RKO (cell line): ENCODE results near the gene CPT1B.

Source experiments
- DNase-seq: peaks from one replicate; pipeline ENCODE4 v3.0.0-alpha.2; 2016; ENCODE audit warnings: low spot score

Gene CPT1B

DNA sequence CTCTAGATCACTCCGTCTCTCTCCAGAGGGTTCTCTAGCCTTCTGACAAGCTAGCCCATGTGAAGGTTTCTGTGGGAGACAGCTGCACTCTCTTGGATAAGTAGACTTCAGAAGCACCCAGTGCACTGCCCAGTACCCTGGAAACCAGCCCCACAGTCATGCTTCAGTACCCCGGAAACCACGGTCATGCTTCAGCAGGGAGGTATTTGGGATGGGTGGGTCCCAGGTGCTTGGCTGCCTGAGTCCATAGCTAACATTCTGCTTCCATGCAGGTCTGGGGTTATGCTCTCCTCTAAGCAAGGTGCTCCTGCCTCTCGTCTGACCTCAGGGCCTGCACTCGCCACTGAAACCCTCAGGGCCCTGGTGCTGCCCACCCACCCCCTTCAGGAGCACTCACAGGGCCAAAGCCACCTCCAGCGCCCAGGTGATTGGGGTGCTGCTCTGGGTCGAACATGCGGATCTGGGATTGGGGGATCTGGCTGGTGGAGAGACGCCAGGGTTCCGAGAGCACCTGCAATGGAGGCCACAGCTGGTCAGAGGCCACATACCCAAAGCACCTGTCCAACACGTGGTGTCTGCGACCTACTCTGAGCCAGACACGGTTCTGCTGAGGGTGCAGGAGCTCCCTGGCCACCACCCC, 8.2 kb downstream of the CPT1B start:
- DNase-seq = no peak

DNA sequence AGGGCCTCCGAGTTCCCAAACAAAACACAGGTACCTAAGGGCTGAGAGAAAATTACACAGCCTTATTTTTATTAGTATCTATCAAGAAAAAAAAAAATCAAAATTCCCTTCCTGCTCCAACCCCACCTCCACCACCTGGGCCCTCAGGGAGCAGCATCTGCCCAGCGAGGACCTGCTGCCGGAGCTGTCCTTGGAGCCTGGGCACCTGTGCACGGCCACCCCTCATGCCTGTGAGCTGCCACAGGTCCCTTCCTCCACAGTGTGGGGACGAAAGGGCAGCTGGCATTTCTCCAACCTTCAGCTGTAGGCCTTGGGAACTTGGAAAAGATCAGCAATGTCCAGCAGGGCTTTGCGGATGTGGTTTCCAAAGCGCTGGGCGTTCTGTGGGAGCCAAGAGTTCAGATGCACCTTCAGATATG, 9.2 kb downstream of the CPT1B start:
- DNase-seq = no peak

- DNase-seq = no peak
These were observed 9.6 kb downstream of the CPT1B start for GRCh38 chr22:50568626-50569025.

- DNase-seq = no peak
These were observed 10.4 kb downstream of the CPT1B start for GRCh38 chr22:50567721-50568252.

DNA sequence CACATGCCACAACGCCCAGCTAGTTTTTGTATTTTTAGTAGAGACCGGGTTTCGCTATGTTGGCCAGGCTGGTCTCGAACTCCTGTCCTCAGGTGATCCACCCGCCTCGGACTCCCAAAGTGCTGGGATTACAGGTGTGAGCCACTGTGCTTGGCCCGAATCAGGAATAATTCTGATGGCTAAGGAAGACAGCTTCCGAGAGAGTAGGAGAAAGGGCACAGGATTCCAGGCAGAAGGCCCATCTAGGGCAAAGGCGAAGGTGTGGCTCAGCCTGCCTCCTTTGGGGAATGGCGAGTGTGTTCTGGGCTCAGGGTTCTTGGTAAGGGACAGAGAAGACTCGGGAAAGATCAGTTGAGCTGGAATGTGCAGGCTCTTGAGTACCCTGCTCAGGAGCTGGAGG, 13.9 kb downstream of the CPT1B start:
- no peak for DNase-seq

- peak; percentile 14 for DNase-seq
These were observed 14.6 kb downstream of the CPT1B start for GRCh38 chr22:50563413-50564160.

- peak; percentile 94 for DNase-seq
These were observed 15.5 kb downstream of the CPT1B start, which contains the start of gene SYCE3 for GRCh38 chr22:50562523-50563412. Gene SYCE3, minus strand, starts transcription at chr22:50562919. Its CDS starts 6,514 bp downstream, at chr22:50556405.

- DNase-seq = no peak
These were observed 16.5 kb downstream of the CPT1B start for GRCh38 chr22:50561401-50562358.

DNA sequence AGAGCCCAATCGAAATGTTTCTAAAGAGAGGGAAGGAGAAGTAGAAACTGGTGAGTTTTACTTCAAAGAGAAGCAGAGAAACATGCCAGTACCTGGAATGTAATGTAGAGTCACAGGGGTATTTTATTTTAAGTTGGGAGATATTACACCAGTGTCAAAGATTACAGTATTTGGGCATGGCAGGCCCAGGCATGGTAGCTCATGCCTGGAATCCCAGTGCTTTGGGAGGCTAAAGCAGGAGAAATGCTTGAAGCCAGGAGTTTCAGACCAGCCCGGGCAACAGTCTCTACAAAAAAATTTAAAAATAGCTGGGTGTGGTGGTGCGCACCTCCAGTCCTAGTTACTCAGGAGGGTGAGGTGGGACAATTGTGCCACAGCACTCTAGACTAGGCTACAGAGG, 18.2 kb downstream of the CPT1B start:
- no peak for DNase-seq

GRCh38 chr22:50556703-50557102, 21.5 kb downstream of the CPT1B start:
- DNase-seq = peak; percentile 18

- no peak for DNase-seq
These were observed 24.9 kb downstream of the CPT1B start for GRCh38 chr22:50553310-50553709.

DNA sequence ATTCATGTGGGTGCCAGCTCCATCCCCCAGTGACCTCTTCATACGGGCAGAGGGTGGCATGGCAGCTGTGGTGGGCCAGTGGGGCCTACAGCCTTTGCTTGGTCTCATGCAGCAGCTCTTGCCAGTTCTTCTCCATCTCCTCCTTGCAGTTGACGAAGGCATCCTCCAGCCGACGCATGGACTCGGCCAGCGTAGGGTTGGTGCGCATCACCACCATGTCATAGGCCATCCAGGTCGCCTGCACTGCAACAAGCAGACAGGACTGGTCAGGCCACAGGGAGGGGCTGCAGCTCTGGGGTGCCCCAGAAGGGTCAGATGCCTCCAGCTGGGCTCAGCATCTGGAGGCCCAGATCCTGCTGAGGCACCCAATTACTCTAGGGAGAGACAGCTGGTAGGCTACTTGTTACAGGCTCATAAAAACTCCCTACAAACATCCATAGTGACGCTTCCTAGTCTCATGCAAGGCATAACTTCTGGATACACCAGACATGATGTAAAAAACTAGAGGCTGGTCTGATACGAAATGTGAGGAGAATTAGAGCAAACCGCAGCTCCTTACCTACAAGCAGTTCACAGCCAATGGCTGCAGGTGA, 27.0 kb downstream of the CPT1B start:
- DNase-seq = no peak

DNA sequence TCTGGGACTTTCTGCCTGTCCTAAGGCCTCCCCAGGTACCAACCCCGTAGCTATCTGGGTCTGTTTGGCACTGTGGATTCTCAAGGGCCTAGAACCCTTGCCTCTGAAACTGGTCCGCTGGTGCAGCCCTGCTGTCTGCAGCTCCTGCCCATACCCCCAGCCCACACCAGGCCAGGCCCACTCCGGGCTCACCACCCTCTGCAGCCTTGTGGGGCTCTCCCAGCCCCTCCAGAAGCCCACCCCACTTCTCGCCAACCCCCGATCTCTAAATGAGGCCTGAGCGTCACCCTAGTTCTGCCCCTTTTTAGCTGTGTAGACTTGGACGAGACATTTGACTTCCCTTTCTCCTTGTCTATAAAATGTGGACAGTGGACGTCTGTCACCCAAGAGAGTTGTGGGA, 27.8 kb downstream of the CPT1B start:
- no peak for DNase-seq

DNA sequence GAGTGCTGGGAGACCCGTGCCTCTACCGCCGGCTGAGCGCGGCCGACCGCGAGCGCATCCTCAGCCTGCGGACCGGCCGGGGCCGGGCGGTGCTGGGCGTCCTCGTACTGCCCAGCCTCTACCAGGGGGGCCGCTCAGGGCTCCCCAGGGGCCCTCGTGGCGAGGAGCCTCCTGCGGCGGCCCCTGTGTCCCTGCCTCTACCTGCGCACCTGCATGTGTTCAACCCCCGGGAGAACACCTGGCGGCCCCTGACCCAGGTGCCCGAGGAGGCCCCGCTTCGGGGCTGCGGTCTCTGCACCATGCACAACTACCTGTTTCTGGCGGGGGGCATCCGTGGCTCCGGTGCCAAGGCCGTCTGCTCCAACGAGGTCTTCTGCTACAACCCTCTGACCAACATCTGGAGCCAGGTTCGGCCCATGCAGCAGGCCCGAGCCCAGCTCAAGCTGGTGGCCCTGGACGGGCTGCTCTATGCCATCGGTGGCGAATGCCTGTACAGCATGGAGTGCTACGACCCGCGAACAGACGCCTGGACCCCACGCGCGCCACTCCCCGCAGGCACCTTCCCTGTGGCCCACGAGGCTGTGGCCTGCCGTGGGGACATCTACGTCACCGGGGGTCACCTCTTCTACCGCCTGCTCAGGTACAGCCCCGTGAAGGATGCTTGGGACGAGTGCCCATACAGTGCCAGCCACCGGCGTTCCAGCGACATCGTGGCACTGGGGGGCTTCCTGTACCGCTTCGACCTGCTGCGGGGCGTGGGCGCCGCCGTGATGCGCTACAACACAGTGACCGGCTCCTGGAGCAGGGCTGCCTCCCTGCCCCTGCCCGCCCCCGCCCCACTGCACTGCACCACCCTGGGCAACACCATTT, 29.1 kb downstream of the CPT1B start:
- DNase-seq = no peak

DNA sequence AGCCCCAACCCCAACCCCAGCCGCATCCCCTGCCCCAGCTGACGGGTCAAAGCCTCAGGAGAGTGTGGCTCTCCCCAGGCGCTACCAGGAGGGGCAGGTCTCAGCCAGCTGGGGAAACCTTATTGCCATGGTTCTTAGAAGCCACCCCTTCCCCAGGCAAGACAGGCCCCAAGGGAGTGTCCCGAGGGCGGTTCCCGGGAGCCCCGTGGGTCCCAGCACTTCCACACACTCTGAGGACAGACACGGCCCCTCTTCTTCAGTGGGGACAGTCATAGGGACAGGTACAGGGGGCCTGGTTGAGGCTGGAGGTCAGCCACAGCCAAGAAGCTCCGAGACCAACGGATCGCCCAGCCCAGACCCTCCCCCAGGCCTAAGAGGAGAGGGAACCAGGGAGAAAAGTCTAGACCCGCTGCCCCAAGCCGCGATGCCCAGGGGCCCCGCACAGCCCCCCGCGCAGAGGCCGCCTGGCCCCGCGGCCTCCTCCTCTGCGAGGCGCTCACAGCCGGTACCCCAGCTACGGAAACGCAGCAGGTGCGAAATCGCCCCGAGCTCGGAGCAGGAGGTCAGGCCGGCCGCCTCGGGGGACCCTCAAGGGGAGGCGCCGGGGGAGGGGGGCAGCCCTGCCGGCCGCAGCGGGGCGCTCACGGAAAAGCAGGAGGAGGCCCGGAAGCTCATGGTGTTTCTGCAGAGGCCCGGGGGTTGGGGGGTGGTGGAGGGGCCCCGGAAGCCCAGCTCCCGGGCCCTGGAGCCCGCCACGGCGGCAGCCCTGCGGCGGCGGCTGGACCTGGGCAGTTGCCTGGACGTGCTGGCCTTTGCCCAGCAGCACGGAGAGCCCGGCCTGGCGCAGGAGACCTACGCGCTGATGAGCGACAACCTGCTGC, 29.9 kb downstream of the CPT1B start:
- DNase-seq = no peak

DNA sequence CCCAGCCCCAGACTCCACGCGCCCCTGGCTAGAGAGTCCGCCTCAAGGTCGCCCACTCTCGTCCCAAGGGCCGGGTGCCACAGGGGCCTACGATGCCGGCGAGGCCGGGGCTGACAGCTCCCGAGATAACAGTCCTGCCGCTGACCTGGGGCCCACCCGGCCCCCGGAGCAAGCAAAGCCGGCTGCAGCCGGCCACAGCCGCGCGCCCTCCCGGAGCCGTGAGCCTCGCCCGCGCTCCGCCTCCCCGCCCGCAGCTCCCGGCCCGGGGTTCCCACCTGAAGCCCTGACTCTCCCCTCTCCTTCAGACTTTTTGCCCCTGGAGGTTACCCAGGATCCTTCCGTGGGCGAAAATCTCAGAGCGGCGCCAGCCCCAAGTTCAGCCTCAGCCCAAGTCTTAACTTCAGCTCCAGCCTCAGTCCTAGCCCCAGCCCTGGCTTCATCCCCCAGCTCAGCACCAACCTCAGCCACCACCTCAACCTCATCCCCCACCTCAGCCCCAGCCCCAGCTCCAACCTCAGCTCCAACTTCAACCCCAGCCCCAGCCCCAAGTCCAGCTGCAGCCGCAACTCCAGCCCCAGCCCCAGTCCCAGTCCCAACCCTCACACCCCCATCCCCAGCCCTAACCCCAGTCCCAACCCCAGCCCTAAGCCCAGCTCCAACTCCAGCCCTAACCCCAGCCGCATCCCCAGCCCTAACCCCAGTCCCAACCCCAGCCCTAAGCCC, 30.8 kb downstream of the CPT1B start:
- DNase-seq = no peak

- DNase-seq = no peak
These were observed 31.6 kb downstream of the CPT1B start for GRCh38 chr22:50546326-50547262.
